H1 (cell line): ENCODE results near the gene PLD3. TPM values are rescaled to one million over a fixed set of nuclear protein-coding genes. Genes with fewer than 3 reads are reported as not detected.

ENCODE experiments used
- CHD2 ChIP-seq: IDR thresholded peaks from 2 replicates; pipeline ENCODE4 v1.6.1; 2012; ENCODE audit warnings: low read length, improper control_type of control experiment
- E2F6 ChIP-seq: IDR thresholded peaks from 2 replicates; pipeline ENCODE4 v1.6.1; 2012; ENCODE audit warnings: inconsistent platforms
- EGR1 ChIP-seq: IDR thresholded peaks from 2 replicates; pipeline ENCODE4 v1.6.1; 2011; ENCODE audit warnings: low read depth, low read length, borderline replicate concordance
- SIX5 ChIP-seq: IDR thresholded peaks from 2 replicates; pipeline ENCODE4 v1.6.1; 2011; ENCODE audit warnings: mild to moderate bottlenecking, low read depth, low read length
- SRF ChIP-seq: IDR thresholded peaks from 2 replicates; pipeline ENCODE4 v1.6.1; 2011; ENCODE audit warnings: mild to moderate bottlenecking, low read depth, low read length, moderate library complexity
- polyA plus RNA-seq, 7 experiments: library from polyadenylated mRNA; depleted of rRNA in 3 of 7; stranded (reverse) in 5 of 7; unstranded in 2 of 7; fragments of >200 nt in 5 of 7; fragments of 200-250 nt in 2 of 7; gene quantifications; 1 replicate in 5 of 7; 2 replicates in 1 of 7; 4 replicates in 1 of 7; pipeline versions ENCODE4 v1.2.1 to v1.2.3, GENCODE V29; 2011 to 2013; ENCODE audit warnings: missing spikeins in 2 of 7, mixed read lengths in 2 of 7
- total RNA-seq: library from RNA; stranded (reverse); fragmentation: NEBNext Ultra II Directional; extraction: Animal tissue kit (Norgen Biotek cat#: 25700); gene quantifications from 2 replicates; pipeline ENCODE4 v1.2.1, GENCODE V29; 2021

The PLD3 gene
- total and polyA plus RNA-seq, 2 of the 8 experiments (the other 6 are each of a cell fraction or from before 2014, with no cell fraction given): 180 to 543 TPM

GRCh38 chr19:40383668-40384248 is 35.3 kb downstream of the PLD3 start (continued):
- TF ChIP-seq EGR1: no peak
- TF ChIP-seq SRF: no peak
- TF ChIP-seq SIX5: no peak
- no peak for TF ChIP-seq CHD2
- TF ChIP-seq E2F6: no peak
